Measurements from ENCODE around the gene DNAJC17. TPM values are rescaled to one million over a fixed set of nuclear protein-coding genes. Genes with fewer than 3 reads are reported as not detected.
A peak's percentile ranks its signal among the peaks of the same experiment; 100 is the strongest.

Gene DNAJC17
- total and polyA plus RNA-seq, 2 experiments from 2014 or later, result 36.5 to 53.9 TPM

GRCh38 chr15:40751745-40752144 is 55.5 kb downstream of the DNAJC17 start:
- no peak overlapping the region for H3K27ac ChIP-seq
- H2AFZ ChIP-seq, result no peak overlapping the region

GRCh38 chr15:40750885-40751284 is 56.4 kb downstream of the DNAJC17 start:
- DNase-seq (ENCODE audit: low spot score), result no peak
- WGBS (ENCODE audit: low lambda C conversion rate, missing lambda C conversion rate), result 84% methylated on average over 4 of the region's 4 CpGs
- peaks cover 22% of the 10 kb centered on the region for H3K4me1 ChIP-seq (ENCODE audit: insufficient read depth)

More at GRCh38 chr15:40751745-40752144, 55.5 kb downstream of the DNAJC17 start:
- Histone ChIP-seq H3K79me2 (peaks cover 39% of the 10 kb centered on the region), H3K36me3 (replicated peaks; ENCODE audit: insufficient read depth, low read depth) (no peaks in the 10 kb centered on the region), H3K9me3 (ENCODE audit: low read depth) (no peaks in the 10 kb centered on the region), H3K4me1 (ENCODE audit: insufficient read depth) (peaks cover 22% of the 10 kb centered on the region), H3K9me2 (replicated peaks; ENCODE audit: insufficient read depth) (no peaks in the 10 kb centered on the region), H3K4me2 (no peak overlapping the region), H3K4me3 (no peak overlapping the region), H3K27me3 (no peaks in the 10 kb centered on the region), H4K20me1 (ENCODE audit: insufficient read depth, poor library complexity, severe bottlenecking) (no peaks in the 10 kb centered on the region)
- WGBS (ENCODE audit: low lambda C conversion rate, missing lambda C conversion rate), result 96% methylated on average over 12 of the region's 12 CpGs
- TF ChIP-seq CTCF (IDR thresholded peaks at IDR 0.05; ENCODE audit: poor library complexity), result no peak
- TF ChIP-seq EZH2phosphoT487 (IDR thresholded peaks at IDR 0.05; ENCODE audit: low read depth, severe bottlenecking, unreplicated experiment), result no peak
- DNase-seq (ENCODE audit: low spot score), result no peak

GRCh38 chr15:40749151-40749630 is 58.1 kb downstream of the DNAJC17 start:
- peaks cover 18% of the 10 kb centered on the region for H3K4me1 ChIP-seq (ENCODE audit: insufficient read depth)
- 94% methylated on average over 4 of the region's 4 CpGs for WGBS (ENCODE audit: low lambda C conversion rate, missing lambda C conversion rate)
- H3K79me2 ChIP-seq, result peaks cover 39% of the 10 kb centered on the region
- no peak overlapping the region for H3K4me2 ChIP-seq
- no peak overlapping the region for H2AFZ ChIP-seq
- no peaks in the 10 kb centered on the region for H3K9me3 ChIP-seq (ENCODE audit: low read depth)
- H4K20me1 ChIP-seq (ENCODE audit: insufficient read depth, poor library complexity, severe bottlenecking), result no peaks in the 10 kb centered on the region
- H3K9me2 ChIP-seq (replicated peaks; ENCODE audit: insufficient read depth), result no peaks in the 10 kb centered on the region
- no peaks in the 10 kb centered on the region for H3K27me3 ChIP-seq
- no peak for DNase-seq (ENCODE audit: low spot score)
- no peak overlapping the region for H3K4me3 ChIP-seq
- H3K27ac ChIP-seq, result no peak overlapping the region
- TF ChIP-seq EZH2 (IDR thresholded peaks at IDR 0.05; ENCODE audit: borderline replicate concordance) (no peak), CTCF (IDR thresholded peaks at IDR 0.05; ENCODE audit: poor library complexity) (no peak), EZH2phosphoT487 (IDR thresholded peaks at IDR 0.05; ENCODE audit: low read depth, severe bottlenecking, unreplicated experiment) (no peak)
- H3K36me3 ChIP-seq (replicated peaks; ENCODE audit: insufficient read depth, low read depth), result no peaks in the 10 kb centered on the region

More at GRCh38 chr15:40750885-40751284, 56.4 kb downstream of the DNAJC17 start:
- Histone ChIP-seq H3K4me3 (no peak overlapping the region), H4K20me1 (ENCODE audit: insufficient read depth, poor library complexity, severe bottlenecking) (no peaks in the 10 kb centered on the region), H3K36me3 (replicated peaks; ENCODE audit: insufficient read depth, low read depth) (no peaks in the 10 kb centered on the region), H3K27ac (peak overlapping the region; percentile 2), H3K27me3 (no peaks in the 10 kb centered on the region), H3K4me2 (no peak overlapping the region), H3K9me3 (ENCODE audit: low read depth) (no peaks in the 10 kb centered on the region), H3K79me2 (peaks cover 40% of the 10 kb centered on the region), H3K9me2 (replicated peaks; ENCODE audit: insufficient read depth) (no peaks in the 10 kb centered on the region), H2AFZ (no peak overlapping the region)
- TF ChIP-seq EZH2 (IDR thresholded peaks at IDR 0.05; ENCODE audit: borderline replicate concordance) (no peak), EZH2phosphoT487 (IDR thresholded peaks at IDR 0.05; ENCODE audit: low read depth, severe bottlenecking, unreplicated experiment) (no peak), CTCF (IDR thresholded peaks at IDR 0.05; ENCODE audit: poor library complexity) (no peak)

Measured in hepatocyte (in vitro differentiated cells).